Measurements from ENCODE around the gene CUX1. TPM values are rescaled to one million over a fixed set of nuclear protein-coding genes. Genes with fewer than 3 reads are reported as not detected.

The CUX1 gene
- total RNA-seq, 2 donors from 2014 or later, result 42.0 to 47.5 TPM

- TF ChIP-seq CTCF (IDR thresholded peaks at IDR 0.05) (no peak), POLR2A (IDR thresholded peaks at IDR 0.05) (no peak)
- Histone ChIP-seq H3K27me3 (no peaks in the 10 kb centered on the region), H3K4me1 (no peaks in the 10 kb centered on the region), H3K27ac (no peak overlapping the region), H3K4me3 (no peak overlapping the region), H3K9me3 (no peaks in the 10 kb centered on the region), H3K36me3 (replicated peaks in 1 of 2; ENCODE audit: insufficient read depth in 1 of 2, low read depth in 2 of 2) (peaks cover 0 to 2% of the 10 kb centered on the region in 2 donors)
- DNase-seq, result no peak
- ATAC-seq, result no peak
- 91 to 93% methylated on average over 3 to 7 of the region's 7 CpGs for WGBS, 2 donors
- intact Hi-C loops (cut with DNase I), result no loop called here
Observed at GRCh38 chr7:102101111-102101551, 283.7 kb downstream of the CUX1 start.

- Histone ChIP-seq H3K9me3 (no peaks in the 10 kb centered on the region), H3K36me3 (replicated peaks in 1 of 2; ENCODE audit: insufficient read depth in 1 of 2, low read depth in 2 of 2) (peaks cover 0 to 6% of the 10 kb centered on the region in 2 donors), H3K4me1 (no peaks in the 10 kb centered on the region), H3K27ac (no peak overlapping the region), H3K4me3 (no peak overlapping the region), H3K27me3 (no peaks in the 10 kb centered on the region)
- no peak for DNase-seq
- intact Hi-C loops (cut with DNase I), result no loop called here
- WGBS, 2 donors, result 91 to 95% methylated on average over 11 of the region's 11 CpGs
- no peak for TF ChIP-seq CTCF (IDR thresholded peaks at IDR 0.05)
- no peak for TF ChIP-seq POLR2A (IDR thresholded peaks at IDR 0.05)
- ATAC-seq, result no peak
Observed at GRCh38 chr7:102101926-102102325, 284.5 kb downstream of the CUX1 start.

GRCh38 chr7:102103027-102103372, 285.6 kb downstream of the CUX1 start:
- Histone ChIP-seq H3K4me1 (no peaks in the 10 kb centered on the region), H3K27me3 (no peaks in the 10 kb centered on the region), H3K9me3 (no peaks in the 10 kb centered on the region), H3K4me3 (no peak overlapping the region), H3K36me3 (replicated peaks in 1 of 2; ENCODE audit: insufficient read depth in 1 of 2, low read depth in 2 of 2) (peaks cover 0 to 7% of the 10 kb centered on the region in 2 donors), H3K27ac (no peak overlapping the region)
- DNase-seq (no peak), ATAC-seq (no peak)
- WGBS, 2 donors, result 84 to 95% methylated on average over 4 to 5 of the region's 5 CpGs
- TF ChIP-seq POLR2A (IDR thresholded peaks at IDR 0.05) (no peak), CTCF (IDR thresholded peaks at IDR 0.05) (no peak)
- intact Hi-C loops (cut with DNase I), result no loop called here

GRCh38 chr7:102104245-102104644, 286.8 kb downstream of the CUX1 start:
- DNase-seq, result no peak
- H3K4me3 ChIP-seq, result no peak overlapping the region
- intact Hi-C loops (cut with DNase I), result no loop called here
- H3K36me3 ChIP-seq (replicated peaks in 1 of 2; ENCODE audit: insufficient read depth in 1 of 2, low read depth in 2 of 2), result peaks cover 0 to 7% of the 10 kb centered on the region in 2 donors
- no peak for ATAC-seq
- H3K27me3 ChIP-seq, result no peaks in the 10 kb centered on the region
- no peaks in the 10 kb centered on the region for H3K9me3 ChIP-seq
- no peak for TF ChIP-seq CTCF (IDR thresholded peaks at IDR 0.05)
- no peak for TF ChIP-seq POLR2A (IDR thresholded peaks at IDR 0.05)
- H3K27ac ChIP-seq, result no peak overlapping the region
- WGBS, 2 donors, result 87 to 88% methylated on average over 5 of the region's 5 CpGs
- H3K4me1 ChIP-seq, result no peaks in the 10 kb centered on the region

GRCh38 chr7:102106625-102107024, 289.2 kb downstream of the CUX1 start:
- Histone ChIP-seq H3K4me1 (no peaks in the 10 kb centered on the region), H3K27me3 (no peaks in the 10 kb centered on the region), H3K9me3 (no peaks in the 10 kb centered on the region), H3K36me3 (replicated peaks in 1 of 2; ENCODE audit: insufficient read depth in 1 of 2, low read depth in 2 of 2) (peaks cover 0 to 10% of the 10 kb centered on the region in 2 donors), H3K27ac (no peak overlapping the region), H3K4me3 (no peak overlapping the region)
- TF ChIP-seq CTCF (IDR thresholded peaks at IDR 0.05), result no peak
- no peak for TF ChIP-seq POLR2A (IDR thresholded peaks at IDR 0.05)
- no peak for ATAC-seq
- no peak for DNase-seq
- WGBS, 2 donors, result 80 to 95% methylated on average over 2 to 5 of the region's 5 CpGs
- intact Hi-C loops (cut with DNase I), result no loop called here

Data from body of pancreas (tissue), 4 donors.